ENCODE results near the gene SH3RF1.
A peak's percentile ranks its signal among the peaks of the same experiment; 100 is the strongest.

Gene SH3RF1

GRCh38 chr4:169269916-169270809, 593 bp downstream of the SH3RF1 start:
- Histone ChIP-seq H3K9ac (ENCODE audit: low read length) (peak overlapping the region; percentile 92), H3K4me1 (ENCODE audit: control insufficient read depth, insufficient read depth, low read length) (peaks cover 6% of the 10 kb centered on the region), H3K4me3 (ENCODE audit: low read length) (peak overlapping the region; percentile 94), H3K36me3 (ENCODE audit: control insufficient read depth, insufficient read depth, low read length) (no peaks in the 10 kb centered on the region), H3K27ac (ENCODE audit: low read depth, low read length) (peak overlapping the region; percentile 75), H3K27me3 (ENCODE audit: control insufficient read depth, insufficient read depth, low read length) (no peaks in the 10 kb centered on the region)

GRCh38 chr4:169268951-169269760, 1.6 kb downstream of the SH3RF1 start:
- Histone ChIP-seq H3K36me3 (ENCODE audit: control insufficient read depth, insufficient read depth, low read length) (no peaks in the 10 kb centered on the region), H3K9ac (ENCODE audit: low read length) (peak overlapping the region; percentile 92), H3K4me1 (ENCODE audit: control insufficient read depth, insufficient read depth, low read length) (peaks cover 6% of the 10 kb centered on the region), H3K4me3 (ENCODE audit: low read length) (peak overlapping the region; percentile 94), H3K27me3 (ENCODE audit: control insufficient read depth, insufficient read depth, low read length) (no peaks in the 10 kb centered on the region), H3K27ac (ENCODE audit: low read depth, low read length) (no peak overlapping the region)

- Histone ChIP-seq H3K4me3 (ENCODE audit: low read length) (no peak overlapping the region), H3K4me1 (ENCODE audit: control insufficient read depth, insufficient read depth, low read length) (peaks cover 9% of the 10 kb centered on the region), H3K27me3 (ENCODE audit: control insufficient read depth, insufficient read depth, low read length) (no peaks in the 10 kb centered on the region), H3K36me3 (ENCODE audit: control insufficient read depth, insufficient read depth, low read length) (no peaks in the 10 kb centered on the region), H3K9ac (ENCODE audit: low read length) (no peak overlapping the region), H3K27ac (ENCODE audit: low read depth, low read length) (no peak overlapping the region)
These were observed 3.7 kb downstream of the SH3RF1 start for GRCh38 chr4:169267070-169267469.

- Histone ChIP-seq H3K27ac (ENCODE audit: low read depth, low read length) (no peak overlapping the region), H3K4me1 (ENCODE audit: control insufficient read depth, insufficient read depth, low read length) (peaks cover 9% of the 10 kb centered on the region), H3K9ac (ENCODE audit: low read length) (no peak overlapping the region), H3K36me3 (ENCODE audit: control insufficient read depth, insufficient read depth, low read length) (no peaks in the 10 kb centered on the region), H3K27me3 (ENCODE audit: control insufficient read depth, insufficient read depth, low read length) (no peaks in the 10 kb centered on the region), H3K4me3 (ENCODE audit: low read length) (no peak overlapping the region)
These were observed 4.1 kb downstream of the SH3RF1 start for GRCh38 chr4:169266661-169267060.

GRCh38 chr4:169266081-169266480, 4.7 kb downstream of the SH3RF1 start:
- H3K4me3 ChIP-seq (ENCODE audit: low read length) = no peak overlapping the region

DNA sequence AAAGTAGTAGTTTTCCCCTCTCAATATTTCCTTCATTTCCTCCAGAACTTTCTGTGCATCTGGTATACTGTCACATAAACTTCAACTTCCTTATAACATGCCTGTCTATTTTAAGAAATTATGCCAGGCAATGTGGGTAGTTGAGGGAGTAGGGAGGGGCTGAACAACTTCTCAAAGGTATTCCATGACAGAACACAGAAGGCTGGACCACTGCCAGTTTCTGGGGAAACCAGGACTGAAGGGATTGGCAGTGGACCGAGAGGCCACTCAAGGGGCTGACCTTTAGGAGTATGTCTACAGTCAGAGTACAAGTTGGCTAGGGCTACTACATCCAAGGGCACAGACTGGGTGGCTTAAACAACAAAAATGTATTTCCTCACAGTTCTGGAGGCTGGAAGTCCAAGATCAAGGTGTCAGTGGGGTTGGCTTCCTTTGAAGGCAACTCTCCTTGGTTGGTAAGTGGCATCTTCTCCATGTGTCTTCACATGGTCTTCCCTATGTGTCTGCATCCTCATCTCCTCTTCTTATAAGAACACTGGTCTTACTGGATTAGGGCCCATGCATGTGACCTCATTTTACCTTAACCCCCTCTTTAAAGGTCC, 6.9 kb downstream of the SH3RF1 start:
- Histone ChIP-seq H3K4me3 (ENCODE audit: low read length) (no peak overlapping the region), H3K36me3 (ENCODE audit: control insufficient read depth, insufficient read depth, low read length) (no peaks in the 10 kb centered on the region), H3K4me1 (ENCODE audit: control insufficient read depth, insufficient read depth, low read length) (peaks cover 3% of the 10 kb centered on the region), H3K27me3 (ENCODE audit: control insufficient read depth, insufficient read depth, low read length) (no peaks in the 10 kb centered on the region), H3K27ac (ENCODE audit: low read depth, low read length) (no peak overlapping the region), H3K9ac (ENCODE audit: low read length) (no peak overlapping the region)

More at GRCh38 chr4:169266081-169266480, 4.7 kb downstream of the SH3RF1 start:
- Histone ChIP-seq H3K36me3 (ENCODE audit: control insufficient read depth, insufficient read depth, low read length) (no peaks in the 10 kb centered on the region), H3K9ac (ENCODE audit: low read length) (no peak overlapping the region), H3K27ac (ENCODE audit: low read depth, low read length) (no peak overlapping the region), H3K4me1 (ENCODE audit: control insufficient read depth, insufficient read depth, low read length) (peaks cover 9% of the 10 kb centered on the region), H3K27me3 (ENCODE audit: control insufficient read depth, insufficient read depth, low read length) (no peaks in the 10 kb centered on the region)

DNA sequence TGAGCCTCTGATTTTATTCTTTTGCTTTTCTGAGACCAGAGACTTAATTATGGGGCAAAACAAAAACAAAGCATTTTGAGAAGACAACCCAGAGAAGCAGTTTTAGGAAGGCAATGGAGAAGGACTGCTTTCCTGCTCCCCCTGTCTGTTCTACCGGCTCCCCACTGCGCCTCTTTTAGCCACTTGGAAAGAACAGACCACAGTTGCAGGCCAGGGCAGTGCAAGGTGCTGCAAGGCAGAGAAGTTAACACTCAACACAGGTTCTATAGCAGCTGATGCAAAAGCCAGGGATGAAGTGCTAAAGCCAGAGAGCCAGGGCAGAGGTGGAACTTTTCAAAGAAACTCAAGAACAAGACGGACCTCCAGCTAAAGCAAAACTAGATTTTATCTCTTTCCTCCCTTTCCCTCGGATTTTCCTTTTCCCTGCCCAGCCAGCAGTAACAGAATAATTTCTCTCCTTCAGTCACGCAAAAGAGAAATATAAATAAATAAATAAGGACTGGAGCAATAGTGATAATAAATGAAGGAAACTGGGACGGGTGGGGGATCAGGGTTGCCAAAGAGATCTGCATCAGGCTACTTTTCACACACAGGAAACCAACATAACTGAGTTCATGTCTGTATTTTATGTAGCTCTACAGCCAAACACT, 10.4 kb downstream of the SH3RF1 start:
- Histone ChIP-seq H3K9ac (ENCODE audit: low read length) (no peak overlapping the region), H3K27ac (ENCODE audit: low read depth, low read length) (no peak overlapping the region), H3K36me3 (ENCODE audit: control insufficient read depth, insufficient read depth, low read length) (no peaks in the 10 kb centered on the region), H3K27me3 (ENCODE audit: control insufficient read depth, insufficient read depth, low read length) (no peaks in the 10 kb centered on the region), H3K4me1 (ENCODE audit: control insufficient read depth, insufficient read depth, low read length) (peaks cover 7% of the 10 kb centered on the region), H3K4me3 (ENCODE audit: low read length) (no peak overlapping the region)

DNA sequence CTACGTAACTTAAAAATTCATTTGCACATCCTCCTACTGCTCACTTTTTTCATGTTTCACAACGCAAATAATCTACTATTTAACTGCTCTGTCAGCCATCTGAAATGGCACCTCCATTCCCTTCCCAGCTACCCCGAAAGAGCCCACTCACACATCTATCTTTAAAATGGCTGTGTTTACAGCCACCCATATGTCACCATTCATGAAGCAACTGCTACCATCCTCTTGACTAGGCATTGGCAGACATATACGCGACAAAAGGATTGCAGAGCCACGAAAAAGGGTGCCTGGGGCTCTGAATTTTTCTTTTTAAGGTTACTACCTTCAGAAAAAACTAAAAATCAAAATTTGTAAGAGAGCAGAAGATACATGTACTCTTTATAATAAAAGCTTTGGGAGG, 11.5 kb downstream of the SH3RF1 start:
- no peaks in the 10 kb centered on the region for H3K36me3 ChIP-seq (ENCODE audit: control insufficient read depth, insufficient read depth, low read length)

DNA sequence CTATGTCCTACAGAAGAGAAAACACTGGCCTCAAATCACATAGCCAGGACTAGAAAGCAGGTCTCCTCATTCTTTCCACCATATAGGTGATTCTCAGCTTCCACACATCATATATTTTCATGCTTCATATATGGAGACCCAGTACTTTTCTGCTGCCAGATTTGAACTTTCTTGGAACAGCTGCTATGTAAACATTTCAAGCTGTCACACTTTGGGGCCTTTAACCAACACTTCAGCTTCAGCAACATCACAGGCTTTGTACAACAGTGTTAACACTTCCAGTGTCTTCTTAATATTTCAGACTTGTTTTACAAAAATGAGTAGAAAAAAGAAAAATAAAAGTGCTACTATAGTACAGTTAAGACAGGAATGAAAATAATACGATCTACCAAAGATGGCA, 12.6 kb downstream of the SH3RF1 start:
- peaks cover 11% of the 10 kb centered on the region for H3K4me1 ChIP-seq (ENCODE audit: control insufficient read depth, insufficient read depth, low read length)
- no peaks in the 10 kb centered on the region for H3K36me3 ChIP-seq (ENCODE audit: control insufficient read depth, insufficient read depth, low read length)
- H3K27ac ChIP-seq (ENCODE audit: low read depth, low read length) = no peak overlapping the region
- H3K9ac ChIP-seq (ENCODE audit: low read length) = no peak overlapping the region
- H3K4me3 ChIP-seq (ENCODE audit: low read length) = no peak overlapping the region
- H3K27me3 ChIP-seq (ENCODE audit: control insufficient read depth, insufficient read depth, low read length) = no peaks in the 10 kb centered on the region

More for the DNA sequence above, 11.5 kb downstream of the SH3RF1 start:
- H3K27me3 ChIP-seq (ENCODE audit: control insufficient read depth, insufficient read depth, low read length) = no peaks in the 10 kb centered on the region
- H3K4me3 ChIP-seq (ENCODE audit: low read length) = no peak overlapping the region
- H3K27ac ChIP-seq (ENCODE audit: low read depth, low read length) = no peak overlapping the region
- no peak overlapping the region for H3K9ac ChIP-seq (ENCODE audit: low read length)
- peaks cover 11% of the 10 kb centered on the region for H3K4me1 ChIP-seq (ENCODE audit: control insufficient read depth, insufficient read depth, low read length)

DNA sequence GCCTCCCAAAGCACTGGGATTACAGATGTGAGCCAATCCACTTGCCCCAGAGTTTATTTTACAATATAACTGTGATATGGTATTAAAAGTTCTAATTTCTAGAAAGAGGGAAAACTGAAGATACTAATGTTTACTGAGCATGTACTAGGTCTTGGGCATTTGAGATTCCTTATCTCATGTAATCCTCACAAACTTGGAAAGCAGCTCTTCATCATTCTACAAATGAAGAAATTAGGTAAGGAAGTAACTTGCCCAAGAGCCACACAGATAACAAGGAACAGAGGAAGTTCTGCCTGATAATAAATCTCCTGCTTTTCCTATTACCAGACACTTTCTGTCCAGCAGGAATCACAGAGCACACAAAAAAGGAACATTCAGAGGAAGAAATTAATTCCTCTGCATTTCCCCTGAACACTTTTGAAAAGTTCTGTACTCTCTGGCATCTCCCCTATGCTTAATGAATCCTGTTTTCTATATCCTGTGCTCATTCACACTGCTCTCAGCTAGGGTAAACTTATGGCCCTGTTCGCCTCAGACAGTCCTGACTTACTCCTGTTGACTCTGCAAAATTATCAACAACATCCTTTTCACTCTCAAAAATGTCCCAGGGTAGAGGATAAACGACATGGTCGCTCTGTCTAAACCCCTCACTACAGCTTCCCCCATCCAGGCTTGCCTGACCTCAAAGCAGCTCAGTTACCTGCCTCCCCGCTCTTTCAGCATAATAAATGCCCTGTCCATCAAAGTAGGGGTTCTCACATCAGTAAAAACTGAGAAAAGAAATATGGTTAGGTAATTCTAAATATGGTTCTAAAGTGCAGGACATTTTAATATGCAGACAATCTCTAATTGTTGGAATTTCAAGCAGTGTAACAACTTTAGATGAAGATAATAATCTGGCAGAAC, 13.6 kb downstream of the SH3RF1 start:
- Histone ChIP-seq H3K9ac (ENCODE audit: low read length) (no peak overlapping the region), H3K27me3 (ENCODE audit: control insufficient read depth, insufficient read depth, low read length) (no peaks in the 10 kb centered on the region), H3K4me3 (ENCODE audit: low read length) (no peak overlapping the region), H3K36me3 (ENCODE audit: control insufficient read depth, insufficient read depth, low read length) (no peaks in the 10 kb centered on the region), H3K4me1 (ENCODE audit: control insufficient read depth, insufficient read depth, low read length) (peaks cover 16% of the 10 kb centered on the region), H3K27ac (ENCODE audit: low read depth, low read length) (no peak overlapping the region)

DNA sequence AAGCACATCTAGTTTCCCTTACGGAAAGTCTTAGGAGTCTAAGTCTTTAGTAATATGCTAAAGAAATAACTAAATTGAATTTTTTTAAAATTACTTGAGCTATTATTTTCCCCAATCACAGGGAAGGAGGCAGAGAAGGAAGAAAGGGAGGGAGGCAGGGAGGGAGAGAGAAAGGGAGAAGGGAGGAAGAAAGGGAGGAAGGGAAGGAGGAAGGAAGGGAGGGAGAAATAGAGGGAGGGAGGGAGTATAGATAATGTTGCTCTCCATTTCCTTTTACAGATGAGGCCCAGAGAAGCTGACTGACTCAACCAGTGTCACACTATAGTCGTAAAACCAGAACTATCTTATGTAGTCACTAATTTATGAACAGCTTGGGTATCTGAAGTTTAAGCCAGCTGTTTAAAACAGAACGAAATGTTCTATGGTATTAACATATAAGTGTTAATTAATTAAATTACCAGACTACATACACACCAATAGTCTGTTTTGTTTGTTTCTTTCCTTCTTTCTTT, 14.6 kb downstream of the SH3RF1 start:
- Histone ChIP-seq H3K36me3 (ENCODE audit: control insufficient read depth, insufficient read depth, low read length) (no peaks in the 10 kb centered on the region), H3K4me1 (ENCODE audit: control insufficient read depth, insufficient read depth, low read length) (peaks cover 16% of the 10 kb centered on the region), H3K9ac (ENCODE audit: low read length) (no peak overlapping the region), H3K4me3 (ENCODE audit: low read length) (no peak overlapping the region), H3K27ac (ENCODE audit: low read depth, low read length) (no peak overlapping the region), H3K27me3 (ENCODE audit: control insufficient read depth, insufficient read depth, low read length) (no peaks in the 10 kb centered on the region)

Measured in rectal smooth muscle tissue (tissue), 1 donor.